H54 (cell line): ENCODE data around the gene DSCAML1.

Experiments
- DNase-seq: peaks from one replicate; pipeline ENCODE4 v3.0.0; 2011; ENCODE audit warnings: low spot score, mixed read lengths; ENCODE audit not compliant: insufficient read length
- FAIRE-seq: peaks from 3 replicates; lab custom pipeline; 2011; peaks lifted over from hg19 to GRCh38; lab: Jason Lieb, UNC
- POLR2A ChIP-seq: IDR thresholded peaks from 2 replicates; pipeline ENCODE4 v1.6.1; 2011; ENCODE audit warnings: low read depth, mild to moderate bottlenecking, low read length

Gene DSCAML1

DNA sequence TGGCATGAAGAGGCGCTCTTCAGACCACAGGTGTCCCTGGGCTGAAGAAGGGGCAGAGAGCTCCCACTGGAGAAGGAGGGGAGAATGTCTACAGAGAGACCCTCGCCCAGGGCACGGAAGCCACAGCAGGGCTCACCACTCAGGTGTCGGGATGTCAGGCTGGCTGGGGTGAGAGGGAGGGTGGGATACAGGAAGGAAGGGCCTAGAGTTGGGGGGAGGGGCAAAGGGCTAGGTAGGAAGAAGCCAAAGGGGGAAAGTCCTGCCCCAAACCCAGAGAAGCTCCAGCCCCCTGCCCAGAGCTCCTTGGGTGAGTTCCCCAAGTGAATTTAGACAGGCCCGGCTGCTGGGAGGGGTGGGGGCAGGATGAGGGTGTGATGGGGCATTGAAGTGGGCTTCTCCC is 237.3 kb downstream of the DSCAML1 start:
- TF ChIP-seq POLR2A, result no peak
- DNase-seq, result no peak
- no peak for FAIRE-seq

DNA sequence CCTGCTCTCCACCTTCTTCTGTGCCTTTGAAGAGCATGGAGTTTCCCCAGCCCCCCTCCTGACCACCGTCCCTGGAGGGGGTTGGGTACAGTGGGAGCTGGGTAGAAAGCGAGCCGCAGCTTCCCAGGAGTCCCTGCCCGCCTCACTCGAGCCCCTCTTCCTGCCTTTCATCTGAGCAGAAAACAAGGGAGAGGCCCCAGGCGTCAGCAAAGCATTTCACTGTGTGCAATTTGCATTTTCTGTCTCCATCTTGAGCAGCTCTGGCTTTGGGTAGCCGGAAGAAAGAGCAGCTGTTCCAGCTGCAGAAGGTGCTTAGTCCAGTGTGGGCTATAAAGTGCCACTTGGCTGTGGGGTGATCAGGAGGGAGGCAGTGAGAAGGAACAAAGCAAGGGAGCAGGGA is 239.7 kb downstream of the DSCAML1 start:
- no peak for FAIRE-seq
- no peak for TF ChIP-seq POLR2A
- no peak for DNase-seq

DNA sequence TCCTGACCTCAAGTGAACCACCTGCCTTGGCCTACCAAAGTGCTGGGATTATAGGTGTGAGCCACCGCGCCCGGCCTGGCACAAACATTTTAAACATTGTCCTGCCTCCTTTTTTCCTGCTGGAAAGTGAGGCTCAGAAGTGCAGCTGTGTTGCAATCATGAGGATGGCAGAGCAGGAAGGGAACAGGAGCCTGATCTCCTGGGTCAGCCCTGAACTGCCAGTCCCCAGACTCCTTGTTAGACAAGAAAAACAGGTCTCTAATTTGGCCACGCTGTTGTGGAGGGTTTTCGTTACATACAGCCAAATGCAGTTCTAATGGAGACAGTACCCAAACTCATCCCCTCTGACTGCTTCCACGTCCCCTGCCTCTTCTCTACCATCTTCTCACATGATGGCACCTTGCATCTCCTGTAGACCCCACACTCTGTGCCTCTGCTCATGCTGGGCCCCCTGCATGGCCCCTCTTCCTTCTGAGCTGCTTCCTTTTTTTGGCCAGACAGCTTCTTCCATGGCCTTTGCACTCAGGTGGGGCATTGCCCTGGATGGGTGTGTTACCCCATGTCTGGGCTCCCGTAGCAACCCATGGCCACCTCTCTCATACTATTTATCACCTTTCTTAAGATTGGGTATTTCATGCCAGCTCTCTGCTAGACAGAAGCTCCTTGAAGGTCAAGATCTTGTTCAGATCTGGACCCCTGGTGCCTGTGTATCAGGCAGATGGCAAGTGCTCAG is 242.2 kb downstream of the DSCAML1 start:
- DNase-seq, result no peak
- TF ChIP-seq POLR2A, result no peak
- FAIRE-seq, result no peak

DNA sequence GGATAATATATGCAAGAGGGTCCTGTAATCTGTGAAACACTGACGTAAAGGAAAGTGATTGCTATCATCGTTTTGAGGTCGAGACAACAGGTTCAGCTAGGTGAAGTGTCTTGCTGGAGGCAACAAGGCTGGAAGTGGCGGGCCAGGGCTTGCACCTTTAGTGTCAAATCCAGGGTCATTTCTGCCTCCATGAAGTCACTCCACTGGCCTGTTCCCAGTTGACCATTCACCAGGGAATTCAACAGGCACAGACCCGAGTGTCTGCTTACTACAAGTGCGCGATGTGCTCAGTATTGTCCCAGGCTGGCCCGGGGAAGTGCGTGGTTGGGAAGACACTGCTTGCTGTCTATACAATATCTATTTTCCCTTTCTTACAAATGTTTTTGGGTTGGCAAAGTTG is 244.4 kb downstream of the DSCAML1 start:
- DNase-seq (no peak), FAIRE-seq (no peak)
- no peak for TF ChIP-seq POLR2A

DNA sequence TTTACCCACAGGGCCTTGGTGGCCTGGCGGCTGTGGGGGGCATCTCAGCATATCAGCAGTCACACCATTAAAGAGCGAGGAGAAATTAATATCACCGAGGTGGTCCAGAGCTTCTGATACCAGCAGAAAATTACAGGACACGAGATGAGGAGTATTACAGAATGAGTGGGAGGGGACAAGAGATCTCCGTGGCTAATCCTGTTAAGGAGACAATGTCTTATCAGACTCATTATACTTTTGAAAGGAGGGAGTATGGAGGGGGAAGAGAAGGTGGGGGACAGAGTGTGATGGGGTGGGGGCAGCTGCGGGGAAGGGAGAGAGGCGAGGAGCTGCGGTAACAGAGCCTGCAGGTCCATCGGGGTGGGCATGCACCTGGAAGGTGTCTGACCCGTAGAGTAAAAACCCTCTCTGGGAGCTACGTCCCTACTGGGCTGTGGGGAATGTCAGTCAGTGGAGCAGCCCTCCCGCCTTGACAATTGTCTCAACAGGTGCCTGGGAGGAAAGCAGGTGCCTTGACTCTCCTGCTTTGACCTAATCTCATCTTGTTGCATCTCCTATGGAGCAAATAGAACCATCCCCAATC is 245.2 kb downstream of the DSCAML1 start:
- DNase-seq (no peak), FAIRE-seq (no peak)
- no peak for TF ChIP-seq POLR2A

DNA sequence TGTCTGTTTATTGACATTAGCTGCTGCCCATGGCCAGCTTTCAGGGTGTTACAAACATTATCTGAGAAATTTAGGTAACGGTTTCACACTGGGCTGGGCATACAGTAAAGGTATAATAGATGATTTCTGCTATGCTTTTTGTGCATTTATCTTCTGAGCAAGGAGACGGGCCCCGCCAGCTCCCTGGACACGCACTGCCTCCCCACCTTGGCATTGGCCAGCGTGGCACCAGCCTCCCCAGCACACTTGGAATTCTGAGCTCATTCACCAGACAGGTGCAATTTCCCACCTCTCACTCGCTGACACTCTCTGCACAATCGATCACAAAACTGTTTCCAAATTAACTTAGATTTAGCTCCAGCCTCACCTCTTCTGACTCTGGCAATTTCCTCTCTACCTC is 246.6 kb downstream of the DSCAML1 start:
- no peak for FAIRE-seq

DNA sequence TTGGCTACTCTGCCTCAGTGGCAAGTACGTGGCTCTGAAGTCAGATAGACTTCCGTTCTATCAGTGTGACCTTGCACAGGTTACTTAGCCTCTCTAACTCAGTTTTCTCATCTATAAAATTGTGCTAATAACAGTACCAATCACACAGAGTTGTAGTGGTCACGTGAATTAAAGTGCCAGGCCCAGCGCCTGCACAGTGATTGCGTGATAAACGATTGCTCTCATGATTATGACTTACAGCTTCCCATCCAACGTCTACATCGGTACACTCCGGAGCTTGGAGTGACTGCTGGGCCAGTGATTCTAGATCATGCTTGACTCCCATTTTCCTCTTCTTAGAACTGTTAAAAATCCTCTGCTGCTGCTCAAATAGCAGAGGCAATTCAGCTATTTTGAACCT is 247.6 kb downstream of the DSCAML1 start:
- no peak for TF ChIP-seq POLR2A
- no peak for FAIRE-seq
- no peak for DNase-seq

More for the DNA sequence above, 246.6 kb downstream of the DSCAML1 start:
- no peak for TF ChIP-seq POLR2A
- no peak for DNase-seq

DNA sequence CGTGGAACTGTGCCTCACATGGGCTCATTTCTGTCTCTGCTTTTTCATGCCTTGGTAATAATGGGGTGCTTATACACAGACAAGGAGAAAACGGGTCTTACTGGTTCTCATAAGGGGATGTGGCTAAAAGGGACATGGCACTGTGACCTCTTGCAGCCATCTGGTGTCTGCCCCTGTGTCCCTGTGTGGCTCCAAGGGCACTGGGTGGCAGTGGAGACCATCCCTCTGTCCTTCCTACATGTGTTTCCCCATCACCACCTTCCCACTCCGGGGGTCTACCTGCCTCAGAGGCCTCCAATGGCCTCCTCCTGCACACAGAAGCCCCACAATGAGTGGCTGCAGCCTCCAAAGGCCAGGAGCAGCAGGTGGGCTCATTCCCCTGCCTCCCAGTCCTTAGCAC is 248.1 kb downstream of the DSCAML1 start:
- no peak for FAIRE-seq
- TF ChIP-seq POLR2A, result no peak
- no peak for DNase-seq

DNA sequence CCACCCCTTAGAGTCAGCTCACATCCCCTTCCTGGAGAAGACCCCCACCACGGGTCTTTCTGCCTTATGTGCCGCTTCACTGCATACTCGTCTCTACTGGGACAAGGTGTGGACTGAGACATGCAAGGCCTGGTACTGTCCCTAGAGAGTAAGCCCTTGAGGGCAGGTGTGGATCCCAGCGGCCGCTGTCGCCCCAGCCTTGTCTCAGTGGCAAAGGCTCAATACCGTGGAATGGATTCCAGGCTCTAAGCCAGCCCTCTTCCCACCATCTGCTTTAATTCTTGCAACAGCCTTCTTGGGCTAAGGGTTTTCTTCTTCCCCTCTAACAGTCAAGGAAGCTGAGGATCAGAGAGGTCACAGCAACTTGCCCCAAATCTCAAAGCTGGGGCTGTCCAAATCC is 249.1 kb downstream of the DSCAML1 start:
- DNase-seq (no peak), FAIRE-seq (no peak)
- TF ChIP-seq POLR2A, result no peak

DNA sequence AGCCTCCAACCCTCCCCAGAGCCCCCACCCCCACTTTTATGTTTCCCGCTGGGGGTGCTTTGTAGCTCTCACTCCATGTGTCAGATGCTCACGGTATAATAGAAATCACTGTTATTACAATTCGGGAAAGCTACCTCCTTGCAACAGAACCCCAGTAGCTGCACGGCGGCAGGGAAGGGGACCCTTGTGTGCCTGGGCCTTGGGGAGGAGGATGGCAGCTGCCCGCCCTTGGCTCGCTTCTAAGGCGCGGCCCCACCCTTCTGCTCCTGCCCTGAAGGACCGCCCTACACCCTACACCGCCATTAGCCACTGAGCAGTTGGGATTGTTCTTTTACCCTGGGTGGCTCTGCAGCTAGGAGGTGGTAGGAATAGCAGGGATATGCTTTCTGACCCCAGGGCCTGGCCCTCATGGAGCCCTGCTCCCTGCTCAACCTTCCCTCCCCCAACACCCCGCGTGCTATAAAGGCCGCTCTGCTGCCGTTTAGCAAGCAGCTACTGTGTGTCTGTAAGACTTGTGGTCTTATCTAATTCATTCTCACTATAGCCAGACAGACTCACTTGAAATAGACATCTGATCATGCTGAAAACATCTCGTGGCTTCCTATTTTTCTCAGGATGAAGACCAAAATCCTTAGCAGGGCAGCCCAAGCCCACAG is 249.7 kb downstream of the DSCAML1 start:
- FAIRE-seq (no peak), DNase-seq (no peak)
- TF ChIP-seq POLR2A, result no peak

DNA sequence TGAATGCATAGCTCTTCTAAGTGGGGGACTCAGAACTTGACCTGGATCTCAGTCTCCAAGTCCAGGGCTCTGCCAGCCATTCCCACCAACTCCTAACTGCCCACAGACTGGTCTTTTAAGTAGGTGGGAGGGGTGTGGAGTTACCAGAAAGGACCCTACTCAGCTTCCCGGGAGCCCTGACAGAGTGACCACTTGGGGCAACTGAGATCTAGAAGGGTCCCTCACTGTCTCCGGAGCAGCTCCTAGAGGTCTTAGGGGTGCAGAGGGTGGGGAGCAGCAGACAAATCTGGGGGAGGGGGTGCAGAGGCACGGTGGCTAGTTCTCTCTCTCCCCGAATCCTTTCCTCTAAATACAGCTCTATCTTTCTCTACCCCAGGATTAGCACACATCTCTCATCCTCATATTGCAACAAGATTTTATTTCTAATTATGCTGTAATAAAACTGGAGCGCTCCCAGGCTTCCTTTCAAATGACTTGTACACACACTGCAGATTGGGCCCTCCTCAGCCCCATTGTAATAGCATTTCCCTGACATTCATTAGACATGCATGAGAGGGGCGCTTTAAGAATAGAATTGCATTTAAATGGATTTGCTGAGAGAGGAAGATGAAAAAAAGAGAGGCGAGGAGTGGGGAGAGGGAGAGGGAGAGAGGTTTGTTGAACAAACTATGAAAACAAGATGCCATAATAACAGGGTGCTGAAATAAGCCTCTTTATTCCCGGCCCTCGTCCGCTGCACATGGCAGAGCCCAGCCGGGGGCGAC is 250.4 kb downstream of the DSCAML1 start:
- no peak for TF ChIP-seq POLR2A
- no peak for FAIRE-seq
- no peak for DNase-seq

DNA sequence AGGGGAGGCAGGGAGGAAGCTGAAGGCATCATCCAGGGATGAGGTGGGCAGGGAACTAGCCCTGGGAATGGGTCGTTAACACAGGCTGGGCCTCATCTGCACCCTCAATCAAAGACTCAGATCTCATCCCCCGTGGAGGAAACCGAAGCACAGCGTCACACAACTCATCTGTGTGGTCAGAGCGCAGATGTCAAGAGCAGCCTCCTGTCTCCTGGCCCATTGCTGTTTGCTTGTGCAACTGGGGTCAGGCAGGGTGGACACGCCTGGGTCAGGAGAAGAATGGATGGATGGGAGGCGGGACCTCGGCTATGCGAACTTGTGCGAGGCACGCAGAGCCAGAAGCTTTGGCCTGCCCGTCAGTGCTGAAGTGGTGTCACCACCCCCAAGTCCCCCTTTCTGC is 251.3 kb downstream of the DSCAML1 start:
- no peak for FAIRE-seq
- DNase-seq, result no peak
- TF ChIP-seq POLR2A, result no peak

DNA sequence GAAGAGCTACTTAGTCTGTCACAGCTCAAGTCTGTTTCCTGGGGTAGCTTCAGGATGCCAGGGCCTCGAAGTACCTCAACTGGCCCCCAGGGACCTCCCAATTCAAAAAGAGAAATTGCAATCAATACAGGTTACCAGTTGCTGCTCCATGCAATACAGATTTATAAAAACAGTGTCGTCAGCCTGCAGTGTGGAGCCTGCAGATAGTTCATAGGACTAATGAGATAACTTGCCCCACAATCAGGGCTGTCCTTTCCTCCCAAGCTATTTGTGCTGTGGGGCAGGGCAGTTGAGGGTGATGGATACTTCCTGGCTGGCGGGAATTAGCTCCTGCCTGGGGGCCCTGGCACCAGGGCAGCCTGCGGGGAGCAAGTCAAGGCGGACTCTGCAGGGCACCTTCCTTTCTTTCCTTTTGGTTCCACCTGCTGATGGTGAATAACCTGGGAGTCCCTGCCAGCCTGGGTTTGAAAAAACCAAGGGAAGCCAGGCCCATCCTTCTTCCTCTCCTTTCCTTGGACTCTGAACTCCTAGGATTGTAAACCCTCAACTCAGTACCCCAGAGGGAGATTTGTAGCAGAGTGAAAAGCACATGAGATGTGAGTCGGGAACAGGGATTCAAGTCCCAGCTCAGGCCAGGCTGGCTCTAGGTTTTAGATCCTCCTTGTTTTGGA is 252.8 kb downstream of the DSCAML1 start:
- TF ChIP-seq POLR2A, result no peak
- FAIRE-seq (no peak), DNase-seq (no peak)

DNA sequence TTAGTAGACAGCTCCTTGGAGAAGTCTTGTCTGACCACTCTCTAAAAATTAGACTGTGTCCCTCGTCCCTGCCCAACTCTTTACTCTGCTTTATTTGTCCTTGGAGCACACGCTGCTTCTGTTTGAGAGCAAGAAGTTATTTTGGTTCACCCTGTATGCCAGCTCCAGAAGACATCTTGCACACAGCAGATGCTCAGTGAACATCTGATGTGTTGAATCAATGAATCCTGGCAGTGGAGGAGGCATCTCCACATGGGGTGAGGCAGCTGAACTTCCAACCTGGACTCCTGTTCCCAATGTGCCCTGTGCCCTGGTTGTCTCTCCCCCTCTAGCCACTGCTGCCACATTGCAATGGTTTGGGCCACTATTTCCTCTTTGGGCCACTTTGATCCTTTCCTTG is 255.8 kb downstream of the DSCAML1 start:
- no peak for TF ChIP-seq POLR2A
- no peak for DNase-seq
- no peak for FAIRE-seq
